GM19468 (cell line): Measurements from ENCODE around the gene AASS.

Experiments
- ATAC-seq: cut with Tn5 transposase; IDR thresholded peaks from one replicate; pipeline ENCODE4 v1.9.1; 2021; ENCODE audit warnings: mild to moderate bottlenecking, moderate library complexity, moderate number of reproducible peaks; ENCODE audit not compliant: unreplicated experiment; ENCODE audit errors: extremely low read depth

The AASS gene

DNA sequence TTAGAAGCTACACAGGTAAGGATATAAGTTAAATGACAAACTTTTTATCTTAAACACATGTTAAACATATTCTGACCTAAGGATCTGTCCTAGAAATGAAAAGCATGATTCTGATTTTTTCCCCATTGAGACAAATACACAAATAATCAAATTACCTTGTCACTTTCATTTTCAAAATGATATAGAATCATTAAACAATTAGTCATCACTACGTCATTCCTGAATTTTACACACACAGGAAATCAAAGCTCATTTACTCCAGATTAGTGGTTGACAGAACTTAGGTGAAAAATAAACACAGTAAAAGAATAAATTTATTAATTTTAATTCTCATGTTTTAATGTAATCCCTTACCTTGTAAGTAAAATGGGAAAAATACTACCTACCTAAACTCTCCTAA is 89.0 kb downstream of the AASS start:
- no peak for ATAC-seq

DNA sequence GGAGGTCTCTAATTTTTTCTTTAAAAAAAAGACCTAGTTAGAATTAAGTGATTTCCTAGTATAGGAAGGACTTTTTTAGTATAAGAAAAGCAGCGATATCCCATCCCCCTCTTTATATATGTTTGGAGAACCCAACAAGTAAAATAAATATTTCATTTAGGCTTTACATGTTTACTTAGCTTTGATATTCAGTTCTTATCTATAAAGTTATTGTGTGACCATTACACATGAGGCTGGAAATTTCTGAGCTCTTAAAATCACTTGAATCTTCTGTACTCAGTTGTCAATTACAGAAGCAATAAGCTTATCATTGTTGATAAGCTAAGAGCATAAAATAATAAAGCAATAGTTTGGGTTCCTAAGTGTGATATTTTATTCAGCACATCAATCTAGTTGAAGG is 89.7 kb downstream of the AASS start:
- ATAC-seq: no peak

DNA sequence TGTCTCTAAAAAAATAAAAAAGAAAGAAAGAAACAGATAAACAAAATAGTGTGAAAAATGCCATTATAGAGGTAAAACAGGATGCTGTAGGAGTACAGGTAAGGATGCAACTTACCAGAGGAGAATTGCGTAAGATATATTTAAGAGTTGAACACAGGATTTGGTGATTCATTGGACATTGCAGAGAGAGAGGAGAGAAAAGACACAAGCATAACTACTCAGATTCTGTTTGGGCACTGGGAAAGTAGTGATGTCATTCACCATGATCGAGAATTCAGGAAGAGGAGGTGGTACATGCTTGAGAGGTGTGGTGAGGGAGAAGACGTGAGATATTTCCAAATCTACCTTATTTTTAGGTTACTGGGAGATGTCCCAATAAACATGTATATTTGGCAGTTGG is 97.6 kb downstream of the AASS start:
- ATAC-seq: no peak

DNA sequence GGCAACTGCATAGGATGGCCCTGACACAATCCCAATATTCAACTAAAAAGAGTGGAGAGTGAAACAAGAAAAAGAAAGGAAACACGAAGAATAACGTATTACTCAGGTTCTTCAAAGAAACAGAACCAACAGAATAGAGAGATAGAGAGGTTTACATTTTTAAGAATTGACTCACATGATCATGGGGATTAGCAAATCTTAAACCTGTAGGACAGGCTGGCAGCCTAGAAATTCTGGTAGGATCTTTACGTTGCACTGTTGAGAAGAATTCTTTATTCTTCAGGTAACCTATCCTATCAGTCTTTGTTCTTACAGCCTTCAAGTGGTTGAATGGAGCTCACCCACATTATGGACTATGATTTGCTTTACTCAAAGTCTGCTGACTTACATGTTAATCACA is 103.9 kb downstream of the AASS start:
- ATAC-seq: no peak

DNA sequence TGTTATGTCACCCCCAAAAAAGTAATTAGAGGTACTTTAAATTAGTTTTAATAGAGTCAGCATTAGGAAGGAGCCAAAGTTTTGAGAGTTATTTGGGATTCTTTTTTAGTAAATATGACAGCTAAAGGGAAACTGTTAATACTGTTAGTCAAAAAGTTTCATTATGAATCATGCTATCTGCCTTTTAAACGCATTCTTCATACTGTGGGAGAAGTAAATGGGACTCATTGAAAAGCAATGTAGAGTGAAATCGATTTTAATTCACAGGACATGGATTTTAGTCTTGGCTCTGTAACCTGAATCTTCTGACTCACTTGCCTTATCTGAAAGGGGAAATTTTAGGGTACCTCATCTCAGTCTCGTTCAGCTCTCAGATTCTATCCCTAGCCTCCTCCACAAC is 105.1 kb downstream of the AASS start:
- ATAC-seq: no peak

DNA sequence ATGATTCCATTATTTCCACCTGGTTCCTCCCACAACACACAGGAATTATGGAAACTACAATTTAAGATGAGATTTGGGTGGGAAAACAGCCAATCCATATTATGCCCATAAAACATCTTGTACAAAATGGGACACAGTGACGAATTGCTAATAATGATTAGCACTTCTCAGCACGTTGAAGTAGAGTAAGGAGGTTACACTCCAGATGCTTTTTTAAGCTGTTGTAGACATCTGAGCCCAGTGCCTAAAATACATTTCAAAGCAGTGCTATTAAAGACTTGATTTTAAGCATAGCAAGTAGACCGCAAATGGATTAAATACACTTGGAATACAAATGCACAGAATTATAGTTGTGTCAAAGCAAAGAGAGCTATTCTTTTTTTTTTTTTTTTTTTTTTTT is 105.9 kb downstream of the AASS start:
- ATAC-seq: no peak

DNA sequence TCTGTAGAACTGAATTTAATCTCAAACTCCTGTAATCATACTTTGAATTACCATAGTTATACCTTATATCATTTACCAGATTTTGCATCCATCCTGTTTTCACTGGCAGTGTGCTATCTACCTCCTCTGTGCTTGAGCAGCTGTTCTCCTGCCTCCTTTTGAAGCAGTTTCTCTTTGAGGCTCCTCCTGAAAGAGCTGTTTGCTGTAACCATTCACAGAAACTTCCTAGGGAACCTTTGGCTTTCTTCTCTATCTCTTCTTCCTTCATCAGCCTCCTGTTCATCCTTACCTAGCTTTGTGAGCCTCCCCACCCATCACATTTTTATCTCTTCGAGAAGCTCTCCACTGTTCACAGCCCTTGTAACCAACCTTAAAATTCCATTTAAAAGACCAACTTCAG is 108.2 kb downstream of the AASS start:
- no peak for ATAC-seq

DNA sequence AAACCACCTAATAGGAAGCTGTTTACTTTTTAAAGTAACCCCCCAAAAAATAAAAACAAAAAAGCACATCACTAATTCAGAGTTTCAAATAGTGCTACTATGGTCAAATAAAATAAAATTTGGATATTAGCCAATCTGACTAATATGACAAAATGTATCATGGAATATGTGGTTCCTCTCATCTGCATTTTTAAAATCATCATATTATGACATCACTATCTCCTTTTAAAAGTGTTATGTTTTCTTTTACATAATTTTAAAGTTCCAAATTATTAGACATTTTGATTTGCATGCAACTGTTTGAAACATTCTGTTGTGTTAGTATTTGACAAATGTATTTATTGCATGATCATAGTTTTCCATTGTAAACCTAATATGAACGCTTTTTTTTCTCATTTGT is 110.4 kb downstream of the AASS start:
- ATAC-seq: no peak

DNA sequence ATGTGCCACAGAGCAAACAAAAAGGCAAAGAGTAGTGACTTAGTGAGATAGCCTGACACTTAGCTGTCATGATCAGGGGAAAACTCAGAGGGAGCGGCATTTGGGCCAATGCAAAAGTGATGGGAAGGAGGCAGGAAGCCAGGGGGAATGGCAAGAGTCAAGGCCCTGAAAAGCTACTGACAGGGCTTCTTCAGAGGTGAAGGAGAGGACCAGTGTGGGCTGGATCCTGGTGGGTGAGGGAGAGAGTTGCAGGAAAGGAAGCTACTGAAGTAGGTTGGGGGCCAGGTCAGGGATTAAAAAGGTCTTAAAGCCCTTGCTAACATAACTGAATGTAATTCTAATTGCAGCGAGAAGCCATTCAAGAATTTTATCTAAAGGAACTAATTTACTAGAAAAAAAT is 117.0 kb downstream of the AASS start:
- ATAC-seq: no peak
